Endometrial microvascular endothelial cells (primary cell): ENCODE data around the gene GUCY2D. TPM values are rescaled to one million over a fixed set of nuclear protein-coding genes. Genes with fewer than 3 reads are reported as not detected.
"Not testable (repeated sequence)": the region's sequence is repeated elsewhere in the genome, so short reads cannot be mapped to it uniquely, and the experiment has no call there.

Experiments
- in situ Hi-C: cut with HindIII; loops from 2 replicates; pipeline ENCODE4 v1.10.0; 2017; ENCODE audit warnings: low sequenced_read_pairs, low pct_unique_long_range_greater_than_20kb; ENCODE audit errors: inconsistent ontology term
- total RNA-seq: library from RNA; depleted of rRNA; stranded (reverse); fragments of >200 nt; gene quantifications from one replicate; pipeline ENCODE4 v1.2.3, GENCODE V29; 2015; ENCODE audit errors: inconsistent ontology term

Gene GUCY2D
- total RNA-seq, 1 donor from 2014 or later = not detected

- in situ Hi-C loops = loop anchor here (10.0 kb wide), 1 partner anchor 56 kb away; the partner anchor contains the start of gene ALOXE3
These were observed 56.7 kb downstream of the GUCY2D start for GRCh38 chr17:8059131-8059530.

- in situ Hi-C loops = no loop called here
These were observed 57.9 kb downstream of the GUCY2D start for GRCh38 chr17:8060274-8060673.

GRCh38 chr17:8061851-8062250, 59.4 kb downstream of the GUCY2D start:
- in situ Hi-C loops = not testable (repeated sequence)

GRCh38 chr17:8062435-8062806, 60.0 kb downstream of the GUCY2D start:
- in situ Hi-C loops = no loop called here

GRCh38 chr17:8062807-8063483, 60.5 kb downstream of the GUCY2D start:
- in situ Hi-C loops = no loop called here

GRCh38 chr17:8063761-8064534, 61.5 kb downstream of the GUCY2D start:
- in situ Hi-C loops = no loop called here

GRCh38 chr17:8064561-8065019, 62.2 kb downstream of the GUCY2D start:
- in situ Hi-C loops = no loop called here

- in situ Hi-C loops = no loop called here
These were observed 64.7 kb downstream of the GUCY2D start for GRCh38 chr17:8066841-8067775.

- in situ Hi-C loops = no loop called here
These were observed 65.4 kb downstream of the GUCY2D start for GRCh38 chr17:8067806-8068205.

- in situ Hi-C loops = no loop called here
These were observed 66.5 kb downstream of the GUCY2D start for GRCh38 chr17:8068736-8069586.

GRCh38 chr17:8069587-8069860, 67.1 kb downstream of the GUCY2D start:
- in situ Hi-C loops = no loop called here

Other genes with a start within 250 kb of the GUCY2D start
- 1.3 TPM for gene KDM6B, start 168.4 kb upstream of the GUCY2D start, total RNA-seq
- gene TMEM88, start 147.5 kb upstream of the GUCY2D start, total RNA-seq = 148 TPM
- 52.5 TPM for gene NAA38, start 145.1 kb upstream of the GUCY2D start, total RNA-seq
- 7.6 TPM for gene CYB5D1, start 144.6 kb upstream of the GUCY2D start, total RNA-seq
- gene CHD3, start 113.8 kb upstream of the GUCY2D start, total RNA-seq = 46.3 TPM
- gene RNF227, start 86.3 kb upstream of the GUCY2D start, total RNA-seq = not detected
- 3.7 TPM for gene KCNAB3, start 72.8 kb upstream of the GUCY2D start, total RNA-seq
- 76.8 TPM for gene TRAPPC1, start 70.7 kb upstream of the GUCY2D start, total RNA-seq
- 39.1 TPM for gene CNTROB, start 70.4 kb upstream of the GUCY2D start, total RNA-seq
- not detected for gene ALOX15B, start 36.4 kb downstream of the GUCY2D start, total RNA-seq
- not detected for gene ALOX12B, start 85.1 kb downstream of the GUCY2D start, total RNA-seq
- gene ALOXE3, start 115.9 kb downstream of the GUCY2D start, total RNA-seq = 0.19 TPM
- gene HES7, start 121.5 kb downstream of the GUCY2D start, total RNA-seq = not detected
- 20.4 TPM for gene PER1, start 149.8 kb downstream of the GUCY2D start, total RNA-seq
- 5.3 TPM for gene VAMP2, start 160.3 kb downstream of the GUCY2D start, total RNA-seq
- 34.0 TPM for gene TMEM107, start 173.8 kb downstream of the GUCY2D start, total RNA-seq
- 13.3 TPM for gene BORCS6, start 187.6 kb downstream of the GUCY2D start, total RNA-seq
- gene AURKB, start 208.0 kb downstream of the GUCY2D start, total RNA-seq = 100 TPM
- gene CTC1, start 245.4 kb downstream of the GUCY2D start, total RNA-seq = 17.7 TPM
- 55.1 TPM for gene PFAS, start 246.7 kb downstream of the GUCY2D start, total RNA-seq